ENCODE measurements around the gene MAP3K9.

The MAP3K9 gene

GRCh38 chr14:70789961-70790360, 19.4 kb downstream of the MAP3K9 start:
- in situ Hi-C loops (cut with HindIII; ENCODE audit: low sequenced_read_pairs) = no loop called here
- DNase-seq (ENCODE audit: low read depth) = no peak
- TF ChIP-seq, protein P1, sequence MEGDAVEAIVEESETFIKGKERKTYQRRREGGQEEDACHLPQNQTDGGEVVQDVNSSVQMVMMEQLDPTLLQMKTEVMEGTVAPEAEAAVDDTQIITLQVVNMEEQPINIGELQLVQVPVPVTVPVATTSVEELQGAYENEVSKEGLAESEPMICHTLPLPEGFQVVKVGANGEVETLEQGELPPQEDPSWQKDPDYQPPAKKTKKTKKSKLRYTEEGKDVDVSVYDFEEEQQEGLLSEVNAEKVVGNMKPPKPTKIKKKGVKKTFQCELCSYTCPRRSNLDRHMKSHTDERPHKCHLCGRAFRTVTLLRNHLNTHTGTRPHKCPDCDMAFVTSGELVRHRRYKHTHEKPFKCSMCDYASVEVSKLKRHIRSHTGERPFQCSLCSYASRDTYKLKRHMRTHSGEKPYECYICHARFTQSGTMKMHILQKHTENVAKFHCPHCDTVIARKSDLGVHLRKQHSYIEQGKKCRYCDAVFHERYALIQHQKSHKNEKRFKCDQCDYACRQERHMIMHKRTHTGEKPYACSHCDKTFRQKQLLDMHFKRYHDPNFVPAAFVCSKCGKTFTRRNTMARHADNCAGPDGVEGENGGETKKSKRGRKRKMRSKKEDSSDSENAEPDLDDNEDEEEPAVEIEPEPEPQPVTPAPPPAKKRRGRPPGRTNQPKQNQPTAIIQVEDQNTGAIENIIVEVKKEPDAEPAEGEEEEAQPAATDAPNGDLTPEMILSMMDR (IDR thresholded peaks at IDR 0.05; ENCODE audit: low read depth, low read length, missing control alignments) = no peak
- H3K4me3 ChIP-seq (ENCODE audit: low read depth, low read length) = no peak overlapping the region

- TF ChIP-seq, protein P1 (IDR thresholded peaks at IDR 0.05; ENCODE audit: low read depth, low read length, missing control alignments) = no peak
- DNase-seq (ENCODE audit: low read depth) = no peak
- H3K4me3 ChIP-seq (ENCODE audit: low read depth, low read length) = no peak overlapping the region
- in situ Hi-C loops (cut with HindIII; ENCODE audit: low sequenced_read_pairs) = no loop called here
These were observed 20.0 kb downstream of the MAP3K9 start for GRCh38 chr14:70789361-70789760.

GRCh38 chr14:70788898-70789297, 20.4 kb downstream of the MAP3K9 start:
- DNase-seq (ENCODE audit: low read depth) = no peak
- TF ChIP-seq, protein P1 (IDR thresholded peaks at IDR 0.05; ENCODE audit: low read depth, low read length, missing control alignments) = no peak
- in situ Hi-C loops (cut with HindIII; ENCODE audit: low sequenced_read_pairs) = no loop called here
- H3K4me3 ChIP-seq (ENCODE audit: low read depth, low read length) = no peak overlapping the region

- TF ChIP-seq, protein P1 (IDR thresholded peaks at IDR 0.05; ENCODE audit: low read depth, low read length, missing control alignments) = no peak
- no peak overlapping the region for H3K4me3 ChIP-seq (ENCODE audit: low read depth, low read length)
- in situ Hi-C loops (cut with HindIII; ENCODE audit: low sequenced_read_pairs) = no loop called here
- DNase-seq (ENCODE audit: low read depth) = no peak
These were observed 23.8 kb downstream of the MAP3K9 start for GRCh38 chr14:70785556-70785955.

DNA sequence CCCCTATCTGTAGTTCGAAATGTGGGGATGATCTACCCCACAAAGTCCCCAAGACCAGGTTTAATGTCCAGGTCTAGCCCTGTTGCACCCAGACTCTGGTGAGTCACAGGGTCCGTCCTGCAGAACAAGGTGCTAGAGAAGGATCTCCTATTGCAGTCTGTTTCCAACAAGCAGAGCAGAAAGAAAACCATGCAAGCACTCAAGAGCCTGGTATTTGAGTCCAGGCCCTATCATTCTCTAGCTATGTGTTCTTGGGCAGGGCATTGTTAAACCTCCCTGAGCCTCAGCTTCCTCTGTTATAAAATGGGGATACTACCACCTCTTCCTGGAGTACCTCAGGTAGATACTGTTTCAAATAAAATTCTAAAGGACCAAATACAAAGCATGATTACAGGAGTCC, 24.4 kb downstream of the MAP3K9 start:
- no peak for DNase-seq (ENCODE audit: low read depth)
- TF ChIP-seq, protein P1 (IDR thresholded peaks at IDR 0.05; ENCODE audit: low read depth, low read length, missing control alignments) = no peak
- in situ Hi-C loops (cut with HindIII; ENCODE audit: low sequenced_read_pairs) = no loop called here
- H3K4me3 ChIP-seq (ENCODE audit: low read depth, low read length) = no peak overlapping the region

DNA sequence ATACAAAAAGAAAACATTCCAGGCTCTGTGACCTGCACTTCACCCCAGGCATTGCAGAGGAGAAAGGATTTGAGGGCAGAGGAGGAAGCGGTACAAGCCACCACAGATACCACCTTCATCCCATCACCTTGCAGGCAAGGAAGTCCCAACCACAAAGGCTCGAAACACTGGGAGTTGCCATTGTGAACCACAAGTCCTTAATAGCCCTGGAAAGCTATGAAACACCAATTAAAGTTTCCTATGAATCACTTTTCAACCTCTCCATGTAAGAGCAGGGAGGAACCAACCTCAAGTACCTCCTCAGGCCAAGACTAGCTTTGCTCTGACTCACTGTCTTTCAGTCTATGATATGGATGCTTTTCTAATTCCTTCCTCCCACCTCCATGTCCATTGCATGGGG, 27.0 kb downstream of the MAP3K9 start:
- H3K4me3 ChIP-seq (ENCODE audit: low read depth, low read length) = no peak overlapping the region
- in situ Hi-C loops (cut with HindIII; ENCODE audit: low sequenced_read_pairs) = no loop called here
- TF ChIP-seq, protein P1 (IDR thresholded peaks at IDR 0.05; ENCODE audit: low read depth, low read length, missing control alignments) = no peak
- peak; percentile 69 for DNase-seq (ENCODE audit: low read depth)

Data from astrocyte of the cerebellum (primary cell).